Activated T-cell treated with anti-CD3 and anti-CD28 coated beads, Interleukin-2, amount 50 U/mL, for 24 hours (primary cell): ENCODE measurements around the gene CSNK1D.

Source experiments
- DNase-seq: peaks from one replicate; pipeline ENCODE4 v3.0.0-alpha.2; 2020
- H3K27ac Mint-ChIP-seq: 2 replicates; pipeline ENCODE4 v1.8.0; 2020; ENCODE audit warnings: mild to moderate bottlenecking, mixed read lengths
- H3K27me3 Mint-ChIP-seq: 2 replicates; pipeline ENCODE4 v1.8.0; 2020; ENCODE audit warnings: mixed read lengths
- H3K36me3 Mint-ChIP-seq: 2 replicates; pipeline ENCODE4 v1.8.0; 2020; ENCODE audit warnings: low read depth, mixed read lengths
- H3K4me1 Mint-ChIP-seq: 2 replicates; pipeline ENCODE4 v1.8.0; 2020; ENCODE audit warnings: low read depth, mixed read lengths
- H3K4me3 Mint-ChIP-seq: 2 replicates; pipeline ENCODE4 v1.8.0; 2020; ENCODE audit warnings: mild to moderate bottlenecking, moderate library complexity, mixed read lengths
- H3K9me3 Mint-ChIP-seq: 2 replicates; pipeline ENCODE4 v1.8.0; 2020; ENCODE audit warnings: mixed read lengths

The CSNK1D gene

GRCh38 chr17:82301916-82302567 is 28.5 kb upstream of the CSNK1D start:
- H3K27me3 Mint-ChIP-seq = no peaks in the 10 kb centered on the region
- H3K36me3 Mint-ChIP-seq = peaks cover 11% of the 10 kb centered on the region
- H3K27ac Mint-ChIP-seq = peak overlapping the region; percentile 100
- DNase-seq = peak; percentile 82
- peaks cover 90% of the 10 kb centered on the region for H3K4me1 Mint-ChIP-seq
- H3K9me3 Mint-ChIP-seq = no peaks in the 10 kb centered on the region
- H3K4me3 Mint-ChIP-seq = peak overlapping the region; percentile 94

GRCh38 chr17:82301300-82301915 is 27.9 kb upstream of the CSNK1D start:
- Mint-ChIP-seq H3K27ac (peak overlapping the region; percentile 100), H3K9me3 (no peaks in the 10 kb centered on the region), H3K4me1 (peaks cover 90% of the 10 kb centered on the region), H3K36me3 (peaks cover 11% of the 10 kb centered on the region), H3K4me3 (peak overlapping the region; percentile 94), H3K27me3 (no peaks in the 10 kb centered on the region)
- peak; percentile 54 for DNase-seq

- H3K36me3 Mint-ChIP-seq = peaks cover 11% of the 10 kb centered on the region
- peak overlapping the region; percentile 94 for H3K4me3 Mint-ChIP-seq
- H3K9me3 Mint-ChIP-seq = no peaks in the 10 kb centered on the region
- H3K4me1 Mint-ChIP-seq = peaks cover 90% of the 10 kb centered on the region
- peak; percentile 82 for DNase-seq
- peak overlapping the region; percentile 100 for H3K27ac Mint-ChIP-seq
- no peaks in the 10 kb centered on the region for H3K27me3 Mint-ChIP-seq
Measured at GRCh38 chr17:82300707-82301270, 27.3 kb upstream of the CSNK1D start.

GRCh38 chr17:82300228-82300627 is 26.7 kb upstream of the CSNK1D start:
- Mint-ChIP-seq H3K27me3 (no peaks in the 10 kb centered on the region), H3K4me3 (peak overlapping the region; percentile 94), H3K9me3 (no peaks in the 10 kb centered on the region), H3K36me3 (peaks cover 11% of the 10 kb centered on the region), H3K4me1 (peaks cover 90% of the 10 kb centered on the region), H3K27ac (peak overlapping the region; percentile 100)
- no peak for DNase-seq

- peaks cover 88% of the 10 kb centered on the region for H3K4me1 Mint-ChIP-seq
- H3K4me3 Mint-ChIP-seq = peak overlapping the region; percentile 94
Measured at GRCh38 chr17:82299452-82299851, 26.0 kb upstream of the CSNK1D start.

GRCh38 chr17:82298538-82299421 is 25.3 kb upstream of the CSNK1D start:
- H3K27me3 Mint-ChIP-seq = no peaks in the 10 kb centered on the region
- peaks cover 16% of the 10 kb centered on the region for H3K36me3 Mint-ChIP-seq
- H3K27ac Mint-ChIP-seq = peak overlapping the region; percentile 100
- peaks cover 93% of the 10 kb centered on the region for H3K4me1 Mint-ChIP-seq
- H3K9me3 Mint-ChIP-seq = no peaks in the 10 kb centered on the region
- peak overlapping the region; percentile 94 for H3K4me3 Mint-ChIP-seq
- peak; percentile 69 for DNase-seq

More at GRCh38 chr17:82299452-82299851, 26.0 kb upstream of the CSNK1D start:
- H3K27ac Mint-ChIP-seq = peak overlapping the region; percentile 100
- peaks cover 12% of the 10 kb centered on the region for H3K36me3 Mint-ChIP-seq
- no peaks in the 10 kb centered on the region for H3K9me3 Mint-ChIP-seq
- DNase-seq = peak; percentile 68
- no peaks in the 10 kb centered on the region for H3K27me3 Mint-ChIP-seq

GRCh38 chr17:82297714-82298537 is 24.4 kb upstream of the CSNK1D start:
- H3K4me1 Mint-ChIP-seq = peaks cover 89% of the 10 kb centered on the region
- H3K9me3 Mint-ChIP-seq = no peaks in the 10 kb centered on the region
- H3K4me3 Mint-ChIP-seq = peak overlapping the region; percentile 94
- peak overlapping the region; percentile 100 for H3K27ac Mint-ChIP-seq
- peak; percentile 90 for DNase-seq
- H3K27me3 Mint-ChIP-seq = no peaks in the 10 kb centered on the region
- H3K36me3 Mint-ChIP-seq = peaks cover 20% of the 10 kb centered on the region

GRCh38 chr17:82297280-82297713 is 23.8 kb upstream of the CSNK1D start:
- H3K27ac Mint-ChIP-seq = peak overlapping the region; percentile 100
- H3K4me1 Mint-ChIP-seq = peaks cover 84% of the 10 kb centered on the region
- no peaks in the 10 kb centered on the region for H3K9me3 Mint-ChIP-seq
- H3K36me3 Mint-ChIP-seq = peaks cover 22% of the 10 kb centered on the region
- peak; percentile 87 for DNase-seq
- no peaks in the 10 kb centered on the region for H3K27me3 Mint-ChIP-seq
- H3K4me3 Mint-ChIP-seq = peak overlapping the region; percentile 94

GRCh38 chr17:82296511-82297279 is 23.2 kb upstream of the CSNK1D start:
- DNase-seq = peak; percentile 37
- Mint-ChIP-seq H3K4me1 (peaks cover 82% of the 10 kb centered on the region), H3K27ac (peak overlapping the region; percentile 100), H3K27me3 (no peaks in the 10 kb centered on the region), H3K4me3 (peak overlapping the region; percentile 94), H3K36me3 (peaks cover 23% of the 10 kb centered on the region), H3K9me3 (no peaks in the 10 kb centered on the region)

- H3K36me3 Mint-ChIP-seq = peaks cover 28% of the 10 kb centered on the region
- H3K27ac Mint-ChIP-seq = peak overlapping the region; percentile 27
- no peaks in the 10 kb centered on the region for H3K9me3 Mint-ChIP-seq
- no peaks in the 10 kb centered on the region for H3K27me3 Mint-ChIP-seq
- DNase-seq = no peak
- H3K4me1 Mint-ChIP-seq = peaks cover 73% of the 10 kb centered on the region
- no peak overlapping the region for H3K4me3 Mint-ChIP-seq
Measured at GRCh38 chr17:82295472-82295814, 21.9 kb upstream of the CSNK1D start.

- Mint-ChIP-seq H3K4me3 (peak overlapping the region; percentile 83), H3K9me3 (no peaks in the 10 kb centered on the region), H3K36me3 (peaks cover 28% of the 10 kb centered on the region), H3K27me3 (no peaks in the 10 kb centered on the region), H3K27ac (peak overlapping the region; percentile 90), H3K4me1 (peaks cover 71% of the 10 kb centered on the region)
- no peak for DNase-seq
Measured at GRCh38 chr17:82294064-82294773, 20.7 kb upstream of the CSNK1D start.

- Mint-ChIP-seq H3K9me3 (no peaks in the 10 kb centered on the region), H3K27ac (peak overlapping the region; percentile 93), H3K27me3 (no peaks in the 10 kb centered on the region), H3K4me3 (peak overlapping the region; percentile 82), H3K4me1 (peaks cover 72% of the 10 kb centered on the region), H3K36me3 (peaks cover 17% of the 10 kb centered on the region)
- DNase-seq = peak; percentile 90
Measured at GRCh38 chr17:82292251-82293154, 19.0 kb upstream of the CSNK1D start.
